ENCODE data around the gene PRX. TPM values are rescaled to one million over a fixed set of nuclear protein-coding genes. Genes with fewer than 3 reads are reported as not detected.
"Not testable (repeated sequence)": the region's sequence is repeated elsewhere in the genome, so short reads cannot be mapped to it uniquely, and the experiment has no call there.

PRX gene
- total and polyA plus RNA-seq, 7 donors, result 1.4 to 3.3 (median 2.1) TPM

DNA sequence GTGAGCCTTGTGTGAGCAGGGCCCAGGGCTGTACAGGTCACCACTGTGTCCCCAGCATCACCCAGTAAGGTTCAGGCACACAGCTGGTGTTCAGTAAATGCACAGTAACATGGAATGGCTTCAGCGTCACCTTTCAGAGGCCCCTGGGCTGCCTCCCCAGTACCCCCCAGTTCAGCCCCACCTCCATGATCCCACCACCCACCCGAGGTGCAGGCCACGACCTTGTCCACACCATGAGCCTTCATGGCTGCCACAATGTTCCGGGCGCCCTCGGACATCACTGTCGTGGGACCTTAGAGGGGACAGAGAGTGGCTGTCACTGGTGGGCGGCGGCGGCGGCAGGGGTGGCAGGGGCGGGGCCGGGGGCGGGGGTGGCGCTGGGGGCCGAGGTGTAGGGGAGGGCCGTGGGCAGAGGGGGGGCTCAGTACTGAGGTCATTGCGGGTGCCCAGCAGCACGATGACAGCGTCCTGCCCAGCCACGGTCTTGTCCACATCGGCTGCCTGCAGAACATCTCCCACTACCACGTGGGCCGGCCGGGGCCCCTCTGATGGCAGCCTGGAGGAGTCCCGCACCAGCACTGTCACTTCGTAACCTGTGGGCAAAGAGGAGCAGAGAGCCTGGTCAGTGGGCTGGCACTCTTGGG is 44.9 kb upstream of the PRX start:
- Histone ChIP-seq H3K36me3 (ENCODE audit: insufficient read depth in 1 of 2, low read depth in 1 of 2) (peaks cover 3 to 47% of the 10 kb centered on the region in 2 donors), H3K27me3 (ENCODE audit: insufficient read depth in 3 of 3, low read length in 2 of 3) (no peaks in the 10 kb centered on the region), H3K9me3 (no peaks in the 10 kb centered on the region), H3K4me1 (peaks cover 2% of the 10 kb centered on the region), H3K4me3 (no peak overlapping the region), H3K27ac (no peak overlapping the region)
- TF ChIP-seq, protein P1, sequence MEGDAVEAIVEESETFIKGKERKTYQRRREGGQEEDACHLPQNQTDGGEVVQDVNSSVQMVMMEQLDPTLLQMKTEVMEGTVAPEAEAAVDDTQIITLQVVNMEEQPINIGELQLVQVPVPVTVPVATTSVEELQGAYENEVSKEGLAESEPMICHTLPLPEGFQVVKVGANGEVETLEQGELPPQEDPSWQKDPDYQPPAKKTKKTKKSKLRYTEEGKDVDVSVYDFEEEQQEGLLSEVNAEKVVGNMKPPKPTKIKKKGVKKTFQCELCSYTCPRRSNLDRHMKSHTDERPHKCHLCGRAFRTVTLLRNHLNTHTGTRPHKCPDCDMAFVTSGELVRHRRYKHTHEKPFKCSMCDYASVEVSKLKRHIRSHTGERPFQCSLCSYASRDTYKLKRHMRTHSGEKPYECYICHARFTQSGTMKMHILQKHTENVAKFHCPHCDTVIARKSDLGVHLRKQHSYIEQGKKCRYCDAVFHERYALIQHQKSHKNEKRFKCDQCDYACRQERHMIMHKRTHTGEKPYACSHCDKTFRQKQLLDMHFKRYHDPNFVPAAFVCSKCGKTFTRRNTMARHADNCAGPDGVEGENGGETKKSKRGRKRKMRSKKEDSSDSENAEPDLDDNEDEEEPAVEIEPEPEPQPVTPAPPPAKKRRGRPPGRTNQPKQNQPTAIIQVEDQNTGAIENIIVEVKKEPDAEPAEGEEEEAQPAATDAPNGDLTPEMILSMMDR (IDR thresholded peaks at IDR 0.05), result no peak
- ATAC-seq, result no peak
- intact Hi-C loops (cut with DNase I), result no loop called here
- DNase-seq, result no peak
- WGBS, 3 donors, result 85 to 89% (median 89%) methylated on average over 18 to 27 of the region's 27 CpGs

DNA sequence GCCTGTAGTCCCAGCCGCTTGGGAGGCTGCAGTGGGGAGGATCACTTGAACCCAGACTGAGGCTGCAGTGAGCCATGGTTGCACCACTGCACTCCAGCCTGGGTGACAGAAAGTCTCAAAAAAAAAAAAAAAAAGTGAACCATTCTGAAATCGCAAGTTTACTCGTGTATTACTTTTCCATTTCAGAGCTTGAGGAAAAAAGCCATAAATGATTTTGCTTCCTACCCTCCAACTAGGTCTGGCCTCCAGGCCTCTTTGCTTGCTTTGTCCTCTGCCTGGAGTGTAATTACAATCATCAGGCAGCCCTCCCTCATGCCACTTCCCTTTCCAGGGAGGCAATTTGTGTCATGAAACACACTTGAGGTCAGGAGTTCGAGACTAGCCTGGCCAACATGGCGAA is 43.9 kb upstream of the PRX start:
- 83 to 94% (median 88%) methylated on average over 5 of the region's 5 CpGs for WGBS, 3 donors
- ATAC-seq, result no peak
- intact Hi-C loops (cut with DNase I), result no loop called here
- Histone ChIP-seq H3K4me1 (no peaks in the 10 kb centered on the region), H3K4me3 (no peak overlapping the region), H3K27me3 (ENCODE audit: insufficient read depth in 3 of 3, low read length in 2 of 3) (no peaks in the 10 kb centered on the region), H3K9me3 (no peaks in the 10 kb centered on the region), H3K27ac (no peak overlapping the region), H3K36me3 (ENCODE audit: insufficient read depth in 1 of 2, low read depth in 1 of 2) (peaks cover 3 to 57% of the 10 kb centered on the region in 2 donors)
- no peak for DNase-seq
- TF ChIP-seq, protein P1 (IDR thresholded peaks at IDR 0.05), result no peak

DNA sequence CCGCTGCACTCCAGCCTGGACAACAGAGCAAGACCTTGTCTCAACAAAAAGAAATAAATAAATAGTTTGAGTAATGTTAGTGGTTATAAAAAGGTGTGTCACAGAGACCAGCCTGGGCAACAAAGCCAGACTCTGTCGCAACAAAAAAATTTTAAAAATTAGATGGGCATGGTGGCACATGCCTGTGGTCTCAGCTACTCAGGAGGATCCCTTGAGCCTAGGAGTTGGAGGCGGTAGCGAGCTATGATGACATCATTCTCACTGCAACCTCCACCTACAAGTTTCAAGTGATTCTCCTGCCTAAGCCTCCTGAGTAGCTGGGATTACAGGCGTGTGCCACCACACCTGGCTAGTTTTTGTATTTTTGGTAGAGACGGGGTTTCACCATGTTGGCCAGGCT is 40.8 kb upstream of the PRX start:
- intact Hi-C loops (cut with DNase I); H3K4me3 ChIP-seq: not testable (repeated sequence)
- H3K36me3 ChIP-seq (ENCODE audit: insufficient read depth in 1 of 2, low read depth in 1 of 2), result peaks cover 3 to 81% of the 10 kb centered on the region in 2 donors

DNA sequence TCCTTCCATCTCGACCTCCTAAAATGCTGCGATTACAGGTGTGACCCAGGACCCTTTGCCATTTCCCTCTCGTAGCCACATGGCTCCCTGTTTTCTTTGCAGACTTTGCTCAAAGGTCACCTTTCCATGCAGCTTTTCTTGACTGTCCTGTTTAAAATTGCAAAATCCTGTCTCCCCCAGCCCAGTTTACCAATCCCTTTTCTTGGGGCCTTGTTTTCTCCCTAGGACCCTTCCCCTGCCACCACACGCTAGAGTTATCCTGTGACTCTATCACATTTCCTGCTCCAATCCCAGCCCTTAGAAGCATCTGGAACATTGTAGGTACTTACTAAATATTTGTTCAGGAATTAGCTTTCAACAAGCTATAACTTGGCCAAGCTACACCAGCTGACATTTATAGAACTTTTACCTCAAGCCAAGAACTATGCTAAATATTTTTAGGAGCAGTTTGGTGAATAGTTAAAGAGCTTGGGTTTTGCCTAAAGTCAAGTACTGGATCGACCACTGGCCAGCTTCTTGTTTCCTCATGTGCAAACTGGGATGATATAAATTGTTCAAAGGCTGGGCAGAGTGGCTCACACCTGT is 40.1 kb upstream of the PRX start:
- Histone ChIP-seq H3K36me3 (ENCODE audit: insufficient read depth in 1 of 2, low read depth in 1 of 2) (peaks cover 3 to 85% of the 10 kb centered on the region in 2 donors), H3K4me1 (no peaks in the 10 kb centered on the region), H3K9me3 (no peaks in the 10 kb centered on the region), H3K27me3 (ENCODE audit: insufficient read depth in 3 of 3, low read length in 2 of 3) (no peaks in the 10 kb centered on the region), H3K4me3 (no peak overlapping the region), H3K27ac (no peak overlapping the region)
- 89 to 91% (median 89%) methylated on average over 5 of the region's 5 CpGs for WGBS, 3 donors
- ATAC-seq, result no peak
- intact Hi-C loops (cut with DNase I), result no loop called here
- TF ChIP-seq, protein P1 (IDR thresholded peaks at IDR 0.05), result no peak
- no peak for DNase-seq

More for the DNA sequence above, 40.8 kb upstream of the PRX start:
- not testable (repeated sequence) for ATAC-seq; H3K4me1 ChIP-seq; H3K9me3 ChIP-seq; H3K27ac ChIP-seq; DNase-seq; H3K27me3 ChIP-seq (ENCODE audit: insufficient read depth in 3 of 3, low read length in 2 of 3)
- 95 to 96% (median 95%) methylated on average over 6 of the region's 6 CpGs for WGBS, 3 donors

DNA sequence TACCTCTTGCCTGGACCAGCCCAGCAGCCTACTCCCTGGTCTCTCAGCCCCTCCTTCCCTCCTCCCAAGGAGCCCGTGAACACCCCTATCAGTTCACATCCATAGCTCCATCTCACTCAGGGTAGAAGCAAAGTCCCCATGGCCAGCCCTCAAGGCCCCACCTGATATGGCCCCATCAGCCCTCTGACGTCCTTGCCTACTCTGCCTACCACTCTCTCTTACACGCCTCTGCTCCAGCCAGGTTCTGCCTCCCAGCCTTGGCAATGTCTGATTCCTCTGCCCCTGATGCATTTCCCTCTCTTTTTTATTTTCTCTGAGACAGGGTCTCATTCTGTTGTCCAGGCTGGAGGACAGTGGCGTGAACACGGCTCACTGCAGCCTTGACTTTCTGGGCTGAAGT is 38.8 kb upstream of the PRX start:
- no peak for DNase-seq
- Histone ChIP-seq H3K27me3 (ENCODE audit: insufficient read depth in 3 of 3, low read length in 2 of 3) (no peaks in the 10 kb centered on the region), H3K4me3 (no peak overlapping the region), H3K27ac (no peak overlapping the region), H3K9me3 (no peaks in the 10 kb centered on the region), H3K36me3 (ENCODE audit: insufficient read depth in 1 of 2, low read depth in 1 of 2) (peaks cover 3 to 87% of the 10 kb centered on the region in 2 donors), H3K4me1 (no peaks in the 10 kb centered on the region)
- intact Hi-C loops (cut with DNase I), result no loop called here
- peak in 2 of 4 donors; percentile 16 to 18 for ATAC-seq
- WGBS, 3 donors, result 76 to 87% (median 77%) methylated on average over 5 of the region's 5 CpGs
- TF ChIP-seq, protein P1 (IDR thresholded peaks at IDR 0.05), result no peak
